Heart left ventricle (tissue), 16 donors: Measurements from ENCODE around the gene LMAN1. TPM values are rescaled to one million over a fixed set of nuclear protein-coding genes. Genes with fewer than 3 reads are reported as not detected.

Experiments
- ATAC-seq, 4 donors: fragments of 200-7000 bp; cut with Tn5 transposase; one replicate each; pipeline ENCODE4 v1.9.1; 2020 to 2022; ENCODE audit warnings: moderate library complexity in 4 of 4, mild to moderate bottlenecking in 3 of 4, moderate number of reproducible peaks in 1 of 4
- DNase-seq, 5 donors: peaks; one replicate each; pipeline ENCODE4 v3.0.0-alpha.2; 2020
- H3K27ac ChIP-seq, 12 donors: fragments of 200-600 bp; sonication (generic) in 4 of 12; one replicate each; pipeline versions ENCODE4 v1.5.0 to v1.8.0; 2016 to 2022; ENCODE audit warnings: mild to moderate bottlenecking in 2 of 12
- H3K27me3 ChIP-seq, 9 donors: fragments of 200-600 bp; sonication (generic) in 2 of 9; one replicate each; pipeline versions ENCODE4 v1.5.1 to v1.8.0; 2016 to 2022; ENCODE audit warnings: mild to moderate bottlenecking in 3 of 9
- H3K36me3 ChIP-seq, 9 donors: fragments of 200-600 bp; sonication (generic) in 2 of 9; one replicate each; pipeline versions ENCODE4 v1.5.0 to v1.8.0; 2018 to 2022; ENCODE audit warnings: mild to moderate bottlenecking in 2 of 9
- H3K4me1 ChIP-seq, 12 donors: fragments of 200-600 bp; sonication (generic) in 4 of 12; one replicate each; pipeline versions ENCODE4 v1.5.0 to v1.8.0; 2016 to 2022; ENCODE audit warnings: mild to moderate bottlenecking in 3 of 12
- H3K4me3 ChIP-seq, 12 donors: fragments of 200-600 bp; sonication (generic) in 4 of 12; one replicate each; pipeline versions ENCODE4 v1.5.0 to v1.8.0; 2017 to 2022; ENCODE audit warnings: mild to moderate bottlenecking in 9 of 12, moderate library complexity in 4 of 12
- H3K9me3 ChIP-seq, 12 donors: fragments of 200-600 bp; sonication (generic) in 4 of 12; one replicate each; pipeline versions ENCODE4 v1.5.0 to v1.8.0; 2016 to 2022; ENCODE audit warnings: mild to moderate bottlenecking in 1 of 12
- POLR2A ChIP-seq, 2 donors: fragments of 450-650 bp; IDR thresholded peaks; one replicate each; pipeline ENCODE4 v1.6.1; 2017; ENCODE audit warnings: antibody characterized with exemption in 2 of 2, mild to moderate bottlenecking in 2 of 2, moderate library complexity in 2 of 2
- WGBS, 4 donors: extraction: QIAGEN DNeasy Blood & Tissue Kit in 2 of 4; methylation state at CpG; one replicate each; pipeline versions ENCODE4 v1.1.5 to v1.1.7; 2013 to 2018; 5-methylcytosine and 5-hydroxymethylcytosine counted together
- intact Hi-C, 10 donors: fragments of 100-400 bp; cut with DNase I; formaldehyde crosslinking; loops; one replicate each; pipeline versions ENCODE4 v1.11.1 to v1.14.2; 2022
- polyA plus RNA-seq, 2 donors: library from polyadenylated mRNA; stranded (reverse); fragments of 200-250 nt; gene quantifications; one replicate each; pipeline ENCODE4 v1.2.3, GENCODE V29; 2013
- total RNA-seq, 9 donors: library from RNA; depleted of rRNA in 2 of 9; stranded (reverse); fragments of >200 nt in 2 of 9; fragmentation: NEBNext Ultra II Directional in 3 of 9; extraction: Animal tissue kit (Norgen Biotek cat#: 25700) in 3 of 9; gene quantifications; one replicate each; pipeline versions ENCODE4 v1.1.0 to v1.2.4, GENCODE V29; 2016 to 2023
- TF ChIP-seq, protein P1 (sequence below), 12 donors: fragments of 200-600 bp; sonication (generic) in 4 of 12; IDR thresholded peaks; one replicate each; pipeline versions ENCODE4 v1.5.0 to v1.8.0; 2018 to 2022; ENCODE audit warnings: antibody characterized with exemption in 12 of 12, mild to moderate bottlenecking in 5 of 12
- donor health status: ischemic (EF 13 %, LVEDD 7.1; RV severe dilation, severe dysfunction).
- donor health status: healthy with polysubstance abuse.
- donor health status: DM: no; HTN: yes; CAD: no.
- donor health status: DM: no; HTN: no; CAD: no.
- donor health status: ischemic (EF 25% LVEDD 6.9; RV normal size, moderate dysfunction).
- donor health status: ischemic (EF 25% LVEDD 5.7; RV mildly dilated, moderate dysfunction).
- donor health status: healthy.
- donor health status: DM: yes; HTN: yes; CAD: no.
- donor health status: ischemic (EF 35%, LVEDD 5.7; RV mildly dilated, moderate dysfunction).
- donor health status: nonischemic (EF 11% LVEDD 7.7; RV severe dilation, severe dysfunction).
- donor health status: DM: yes; HTN: yes; CAD: no.
- donor health status: PGD.
- donor health status: ischemic (EF 29% LVEDD 5.4; RV normal size, mild dysfunction).
- donor health status: nonischemic (EF 23%, LVEDD 6.1; RV moderate dilation, normal function).

LMAN1 gene
- total and polyA plus RNA-seq, 11 donors = 16.5 to 72.9 (median 60.5) TPM

DNA sequence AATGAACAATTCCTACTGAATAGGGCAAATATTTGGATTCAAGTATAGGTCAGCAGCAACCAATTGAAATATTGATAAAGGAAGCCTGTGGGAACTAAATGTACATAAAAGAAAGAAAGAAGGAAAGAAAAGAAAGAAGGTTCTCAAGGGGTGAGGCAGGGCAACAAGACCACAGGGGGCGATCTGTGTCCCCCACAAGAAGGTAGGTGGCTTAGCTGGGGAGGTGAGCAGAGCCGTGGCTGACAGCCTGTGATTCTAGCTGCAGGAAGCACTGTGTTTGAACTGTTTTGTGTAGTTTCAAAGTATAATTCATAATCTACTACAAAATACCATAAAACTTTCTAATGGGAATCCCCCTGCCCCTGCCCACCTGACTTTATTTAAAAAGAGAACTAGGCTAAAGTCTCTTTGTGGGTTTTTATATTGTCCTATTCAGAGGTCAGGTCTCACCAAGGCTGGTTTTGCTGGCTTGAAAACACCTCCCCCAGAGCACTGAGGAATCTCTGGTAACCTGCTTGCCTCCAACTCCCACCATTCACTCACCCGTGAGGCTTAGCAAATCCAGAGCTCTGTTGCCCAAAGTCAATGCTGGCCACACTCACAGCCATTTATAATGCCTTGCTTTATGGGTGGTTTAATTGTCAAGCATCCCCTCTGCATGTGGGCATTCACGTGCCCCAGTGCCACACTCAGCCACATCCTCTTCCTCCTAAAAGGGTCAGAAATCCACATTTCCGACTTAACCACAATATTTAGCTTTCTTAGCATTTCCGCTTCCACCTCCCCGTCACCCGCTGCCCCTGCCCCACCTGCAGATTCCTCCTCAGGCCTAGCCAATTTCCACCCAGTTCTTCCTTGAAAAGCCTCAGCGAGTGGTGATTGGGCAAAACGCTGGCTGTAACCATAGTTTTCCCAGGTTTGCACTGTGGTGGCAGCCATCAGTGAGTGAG, 36.4 kb upstream of the LMAN1 start:
- no peak for ATAC-seq
- Histone ChIP-seq H3K27ac (no peak overlapping the region), H3K4me3 (no peak overlapping the region), H3K27me3 (peaks cover 0 to 17% (median 0%) of the 10 kb centered on the region in 9 donors), H3K9me3 (no peaks in the 10 kb centered on the region), H3K4me1 (no peaks in the 10 kb centered on the region), H3K36me3 (no peaks in the 10 kb centered on the region)
- intact Hi-C loops = loop anchor here in 1 of 10 donors (10.0 kb wide), 1 partner anchor 311 kb away; no protein-coding TSS in a partner anchor
- 76 to 79% (median 77%) methylated on average over 10 of the region's 10 CpGs for WGBS, 4 donors
- no peak for DNase-seq
- no peak for TF ChIP-seq POLR2A (IDR thresholded peaks at IDR 0.05)
- TF ChIP-seq, protein P1, sequence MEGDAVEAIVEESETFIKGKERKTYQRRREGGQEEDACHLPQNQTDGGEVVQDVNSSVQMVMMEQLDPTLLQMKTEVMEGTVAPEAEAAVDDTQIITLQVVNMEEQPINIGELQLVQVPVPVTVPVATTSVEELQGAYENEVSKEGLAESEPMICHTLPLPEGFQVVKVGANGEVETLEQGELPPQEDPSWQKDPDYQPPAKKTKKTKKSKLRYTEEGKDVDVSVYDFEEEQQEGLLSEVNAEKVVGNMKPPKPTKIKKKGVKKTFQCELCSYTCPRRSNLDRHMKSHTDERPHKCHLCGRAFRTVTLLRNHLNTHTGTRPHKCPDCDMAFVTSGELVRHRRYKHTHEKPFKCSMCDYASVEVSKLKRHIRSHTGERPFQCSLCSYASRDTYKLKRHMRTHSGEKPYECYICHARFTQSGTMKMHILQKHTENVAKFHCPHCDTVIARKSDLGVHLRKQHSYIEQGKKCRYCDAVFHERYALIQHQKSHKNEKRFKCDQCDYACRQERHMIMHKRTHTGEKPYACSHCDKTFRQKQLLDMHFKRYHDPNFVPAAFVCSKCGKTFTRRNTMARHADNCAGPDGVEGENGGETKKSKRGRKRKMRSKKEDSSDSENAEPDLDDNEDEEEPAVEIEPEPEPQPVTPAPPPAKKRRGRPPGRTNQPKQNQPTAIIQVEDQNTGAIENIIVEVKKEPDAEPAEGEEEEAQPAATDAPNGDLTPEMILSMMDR (IDR thresholded peaks at IDR 0.05) = no peak

DNA sequence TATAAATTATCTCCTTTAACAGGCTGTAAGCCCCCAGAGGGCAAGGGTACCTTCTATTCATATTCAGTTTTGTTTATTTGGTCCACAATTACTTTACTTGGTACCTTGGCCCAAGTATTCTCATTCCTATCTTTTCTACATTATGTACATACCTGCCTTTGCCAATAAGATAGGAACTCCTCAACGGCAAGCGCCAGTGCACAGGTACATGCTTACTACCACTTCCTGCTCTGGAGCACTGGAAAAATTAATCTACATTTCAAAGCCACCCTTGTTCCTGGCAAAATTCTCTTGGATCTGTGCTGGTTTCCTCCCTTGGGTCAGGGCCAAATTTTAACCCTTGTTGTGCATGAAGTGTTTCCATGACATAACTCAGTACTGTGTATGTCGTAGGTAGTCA, 34.3 kb upstream of the LMAN1 start:
- Histone ChIP-seq H3K27ac (no peak overlapping the region), H3K4me1 (no peaks in the 10 kb centered on the region), H3K36me3 (no peaks in the 10 kb centered on the region), H3K27me3 (peaks cover 0 to 17% (median 0%) of the 10 kb centered on the region in 9 donors), H3K9me3 (no peaks in the 10 kb centered on the region), H3K4me3 (no peak overlapping the region)
- TF ChIP-seq POLR2A (IDR thresholded peaks at IDR 0.05) = no peak
- TF ChIP-seq, protein P1 (IDR thresholded peaks at IDR 0.05) = no peak
- intact Hi-C loops = loop anchor here in 1 of 10 donors (10.0 kb wide), 1 partner anchor 309 kb away; no protein-coding TSS in a partner anchor
- DNase-seq (no peak), ATAC-seq (no peak)
- WGBS, 4 donors = 48 to 70% (median 54%) methylated on average over 3 of the region's 3 CpGs

DNA sequence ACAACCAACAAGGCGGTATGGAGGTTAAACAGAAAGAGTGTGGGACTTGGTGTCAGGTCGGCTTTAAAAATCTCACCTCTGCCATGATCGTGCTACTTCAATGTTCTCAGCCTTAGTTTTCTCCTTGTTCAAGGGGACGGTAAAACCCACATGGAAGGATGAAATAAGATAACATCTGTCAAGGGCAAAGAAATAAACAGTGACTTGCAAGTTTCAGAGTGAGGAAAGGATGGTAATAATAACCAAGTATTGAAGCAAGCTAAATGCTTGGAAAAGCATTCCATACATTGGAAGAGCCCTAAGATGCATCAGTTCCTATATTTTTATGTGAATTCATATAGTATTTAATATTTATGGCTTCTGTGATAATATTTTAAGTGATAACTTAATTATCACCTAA, 29.8 kb upstream of the LMAN1 start:
- H3K27me3 ChIP-seq = peaks cover 0 to 4% (median 0%) of the 10 kb centered on the region in 9 donors
- DNase-seq (no peak), ATAC-seq (no peak)
- TF ChIP-seq, protein P1 (IDR thresholded peaks at IDR 0.05) = no peak
- no peak for TF ChIP-seq POLR2A (IDR thresholded peaks at IDR 0.05)
- WGBS, 4 donors = 78 to 84% (median 81%) methylated on average over 4 of the region's 4 CpGs
- no peaks in the 10 kb centered on the region for H3K36me3 ChIP-seq
- no peaks in the 10 kb centered on the region for H3K4me1 ChIP-seq
- no peak overlapping the region for H3K4me3 ChIP-seq
- no peaks in the 10 kb centered on the region for H3K9me3 ChIP-seq
- H3K27ac ChIP-seq = no peak overlapping the region
- intact Hi-C loops = no loop called here
